GM21786 (cell line): ENCODE results near the gene SORCS2.

Experiments
- ATAC-seq: cut with Tn5 transposase; IDR thresholded peaks from one replicate; pipeline ENCODE4 v1.9.1; 2021; ENCODE audit not compliant: unreplicated experiment

Gene SORCS2

DNA sequence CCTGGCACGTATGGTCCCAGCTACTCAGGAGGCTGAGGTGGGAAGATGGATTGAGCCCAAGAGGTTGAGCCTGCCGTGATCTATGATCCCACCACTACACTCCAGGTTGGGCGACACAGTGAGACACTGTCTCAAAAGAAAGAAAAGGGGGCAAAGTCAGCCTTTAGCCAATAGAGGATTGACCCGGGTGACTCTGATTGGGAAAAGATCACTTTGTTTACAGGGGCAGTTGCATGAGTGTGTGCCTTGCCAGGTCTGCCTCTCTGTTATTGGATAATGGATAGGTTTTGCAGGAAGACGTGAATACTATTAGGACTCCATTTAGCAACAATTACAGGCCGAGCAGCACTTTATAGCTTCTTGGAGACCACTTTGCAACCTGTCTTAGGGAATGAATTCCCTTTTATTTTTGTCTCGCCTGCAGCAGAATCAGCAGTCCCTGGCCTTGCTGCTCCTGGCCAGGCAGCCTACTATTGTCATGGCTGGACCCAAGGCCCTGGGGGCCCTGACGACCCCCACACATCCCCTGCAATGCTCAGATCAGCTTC lies 345.6 kb downstream of the SORCS2 start:
- ATAC-seq, result no peak

DNA sequence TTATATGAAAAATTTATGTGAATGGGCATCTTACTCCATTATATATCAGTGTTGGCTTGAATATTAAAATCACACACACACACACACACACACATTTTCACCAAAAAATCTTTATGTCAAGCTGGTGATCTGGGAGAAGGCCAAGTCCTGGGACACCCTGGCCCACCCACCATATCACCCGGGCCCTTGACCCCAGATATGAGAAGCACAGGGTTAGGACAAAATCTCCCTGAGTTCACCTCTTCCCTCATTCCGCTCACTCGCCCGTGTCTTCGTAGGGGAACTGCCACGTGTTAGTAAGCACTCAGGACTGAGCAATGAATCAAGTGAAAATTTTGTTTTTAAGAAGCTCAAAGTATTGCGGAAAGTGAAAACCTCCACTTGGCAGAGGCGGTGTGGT lies 346.2 kb downstream of the SORCS2 start:
- ATAC-seq, result no peak

DNA sequence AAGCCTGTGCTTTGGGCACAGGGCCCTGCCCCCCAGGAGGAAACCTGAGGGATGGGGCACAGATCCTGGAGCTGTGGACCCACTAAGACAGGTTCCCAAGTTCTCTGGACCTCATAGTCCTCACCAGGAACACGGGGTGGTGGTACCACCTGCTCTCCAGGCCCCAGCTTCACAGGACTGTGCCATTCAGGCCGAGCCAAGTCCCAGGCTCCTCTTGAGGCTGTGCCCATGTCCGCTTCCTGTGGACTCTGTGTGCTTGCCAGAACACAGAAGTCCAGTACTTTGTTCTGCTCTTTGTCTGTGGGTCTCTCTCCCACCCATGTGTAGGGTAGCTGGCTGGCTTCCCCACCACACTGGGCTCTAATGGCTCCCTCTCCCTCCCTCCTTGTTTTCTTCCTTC lies 346.8 kb downstream of the SORCS2 start:
- ATAC-seq, result no peak

- ATAC-seq, result no peak
These were observed 347.3 kb downstream of the SORCS2 start for GRCh38 chr4:7539659-7540058.

DNA sequence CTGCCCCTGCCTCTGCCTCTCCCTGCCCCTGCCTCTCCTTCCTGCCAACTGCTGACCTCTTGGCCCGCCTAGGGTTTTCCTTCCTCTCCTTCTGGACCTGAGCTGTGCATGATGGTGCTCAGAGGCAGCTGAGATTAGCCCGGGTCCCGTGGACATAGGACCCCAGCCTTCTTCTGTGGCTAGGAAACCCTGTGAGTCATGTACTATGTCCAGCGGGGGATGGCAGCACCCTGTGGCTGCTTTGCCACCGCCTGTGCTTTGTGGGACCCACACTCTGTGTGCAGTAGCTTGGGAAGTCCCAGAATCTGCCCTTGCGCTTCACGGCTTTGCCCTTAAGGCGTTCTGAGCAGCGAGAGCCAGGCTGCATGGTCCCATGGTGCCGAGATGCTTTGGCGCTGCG lies 347.9 kb downstream of the SORCS2 start:
- ATAC-seq, result no peak

DNA sequence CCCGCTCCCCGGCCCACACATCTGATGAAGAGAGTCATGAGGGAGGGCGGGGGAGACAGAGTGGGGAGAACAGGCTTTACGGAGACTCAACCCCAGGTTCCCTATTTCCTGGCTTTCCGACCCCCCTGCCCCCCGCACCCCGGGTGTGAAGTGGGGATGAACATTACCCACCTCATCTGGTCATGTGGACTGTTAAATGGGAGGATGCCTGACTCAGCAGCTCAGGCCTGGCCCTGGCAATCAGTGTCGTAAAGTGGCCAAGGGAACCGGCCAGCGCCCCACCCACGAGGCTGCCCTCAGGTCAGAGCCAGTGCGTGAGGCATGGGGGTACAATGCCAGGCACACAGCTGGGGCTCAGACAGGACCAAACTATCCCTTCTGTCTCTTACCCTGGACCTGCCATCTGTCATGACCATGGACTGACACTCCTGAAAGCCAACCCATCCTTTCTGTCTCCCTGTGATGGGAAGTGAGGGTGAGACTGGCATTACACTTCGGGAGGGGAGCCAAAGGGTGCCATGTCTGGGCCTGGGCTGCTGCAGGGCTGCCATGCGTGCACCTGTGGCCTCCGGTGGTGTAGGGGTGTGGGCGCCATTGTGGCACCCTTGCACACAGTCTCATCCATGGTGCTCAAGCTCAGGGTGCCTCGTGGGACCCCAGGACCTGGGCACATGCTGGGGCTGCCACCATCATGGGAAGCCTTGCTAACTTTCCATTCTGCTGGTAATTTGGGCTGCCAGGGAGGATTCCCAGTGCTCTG lies 348.5 kb downstream of the SORCS2 start:
- no peak for ATAC-seq

DNA sequence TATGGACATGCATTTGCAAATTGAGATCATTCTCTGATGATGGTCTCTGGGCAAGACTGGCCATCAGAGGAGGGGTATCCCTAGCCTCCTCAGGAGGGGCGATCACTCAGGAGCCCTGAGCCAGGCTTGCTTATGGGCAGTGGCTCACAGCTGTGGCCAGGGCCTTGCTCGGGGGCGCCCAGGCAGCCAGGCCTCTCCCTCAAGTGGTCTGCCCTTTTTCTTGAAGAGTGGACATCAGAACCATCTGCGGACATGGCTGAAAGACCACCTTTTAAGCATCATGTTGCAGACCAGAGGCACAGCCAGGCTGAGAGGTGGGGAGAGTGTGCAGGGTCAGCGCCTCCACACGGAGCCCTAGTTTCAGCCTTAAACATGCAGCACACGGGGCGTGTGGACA lies 349.1 kb downstream of the SORCS2 start:
- ATAC-seq, result no peak

GRCh38 chr4:7542781-7543180 lies 350.4 kb downstream of the SORCS2 start:
- no peak for ATAC-seq

DNA sequence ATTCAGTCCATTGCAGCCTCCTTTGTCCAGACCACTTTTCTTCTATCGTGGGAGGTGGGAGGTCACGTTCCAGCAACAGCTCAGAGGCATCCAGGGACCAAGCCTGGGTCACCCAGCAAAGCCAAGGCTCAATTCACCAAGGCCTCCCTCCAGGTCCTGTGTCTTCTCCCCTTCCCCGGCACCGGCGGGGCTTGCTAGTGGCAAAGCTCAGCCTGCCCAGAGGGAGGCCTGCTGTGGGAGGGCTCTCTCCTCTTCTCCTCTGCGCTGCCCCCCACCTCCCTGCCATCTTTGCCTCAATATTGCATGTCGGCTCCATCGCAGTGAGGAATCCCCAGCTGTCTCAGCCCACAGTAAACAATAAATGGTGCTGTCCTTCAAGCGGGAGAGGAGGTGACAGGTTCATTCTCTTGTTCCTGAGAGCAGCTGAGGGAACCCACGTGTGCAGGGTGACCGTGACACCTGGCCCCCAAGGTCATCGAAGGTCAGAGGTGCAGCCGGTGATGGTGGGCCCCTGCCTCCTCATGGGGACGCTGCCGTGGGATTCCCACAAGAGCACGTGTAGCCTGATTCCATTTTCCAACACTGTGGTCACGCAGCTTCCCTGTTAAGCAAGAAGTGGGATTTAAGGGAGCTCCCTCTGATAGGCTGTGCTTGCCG lies 353.9 kb downstream of the SORCS2 start:
- no peak for ATAC-seq

GRCh38 chr4:7546809-7547367 lies 354.6 kb downstream of the SORCS2 start:
- ATAC-seq, result no peak

- no peak for ATAC-seq
These were observed 355.2 kb downstream of the SORCS2 start for GRCh38 chr4:7547368-7548040.

GRCh38 chr4:7549866-7550265 lies 357.5 kb downstream of the SORCS2 start:
- ATAC-seq, result no peak

GRCh38 chr4:7552466-7552865 lies 360.1 kb downstream of the SORCS2 start:
- no peak for ATAC-seq

- ATAC-seq, result no peak
These were observed 360.9 kb downstream of the SORCS2 start for GRCh38 chr4:7553280-7553679.

DNA sequence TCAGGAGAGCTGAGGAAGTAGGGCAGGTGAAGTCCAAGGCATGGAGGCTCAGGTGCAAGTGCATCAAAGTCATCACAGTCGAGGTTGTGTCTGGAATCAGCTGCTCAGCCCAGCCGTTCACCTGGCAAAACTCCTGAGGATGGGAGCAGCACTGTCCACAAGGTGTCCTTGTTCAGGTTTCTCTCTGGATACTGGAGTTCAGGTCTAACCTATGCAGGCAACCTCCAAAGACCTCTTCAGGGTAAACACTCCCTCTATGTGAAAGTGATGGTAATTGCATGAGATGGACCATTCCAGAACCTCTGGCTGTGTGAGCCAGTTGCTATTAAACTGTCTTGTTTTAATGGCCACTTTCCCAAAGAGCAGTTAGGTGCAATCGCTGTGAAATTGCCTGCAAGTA lies 362.6 kb downstream of the SORCS2 start:
- no peak for ATAC-seq

GRCh38 chr4:7556558-7556957 lies 364.2 kb downstream of the SORCS2 start:
- no peak for ATAC-seq

- ATAC-seq, result no peak
These were observed 365.1 kb downstream of the SORCS2 start for GRCh38 chr4:7557456-7557855.

DNA sequence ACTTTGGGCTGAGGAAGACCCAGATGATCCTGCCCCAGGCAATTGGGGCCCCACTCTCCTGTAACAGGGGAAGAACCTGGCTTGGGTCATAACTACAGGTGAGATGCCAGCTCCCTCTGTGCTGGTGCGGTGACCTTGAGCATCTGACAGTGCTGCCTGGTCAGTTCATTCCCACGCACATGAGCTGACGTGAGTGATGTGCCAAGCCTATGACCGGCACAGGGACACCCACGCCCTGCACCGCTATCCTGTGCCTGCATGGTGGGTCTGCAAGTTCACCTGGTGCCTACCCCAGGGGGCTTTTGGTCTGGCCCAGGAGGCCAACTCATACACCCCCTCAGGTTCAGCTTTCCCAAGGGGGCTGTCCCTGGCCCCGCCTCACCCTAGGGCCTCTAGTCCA lies 366.1 kb downstream of the SORCS2 start:
- no peak for ATAC-seq

GRCh38 chr4:7559316-7559715 lies 367.0 kb downstream of the SORCS2 start:
- no peak for ATAC-seq

DNA sequence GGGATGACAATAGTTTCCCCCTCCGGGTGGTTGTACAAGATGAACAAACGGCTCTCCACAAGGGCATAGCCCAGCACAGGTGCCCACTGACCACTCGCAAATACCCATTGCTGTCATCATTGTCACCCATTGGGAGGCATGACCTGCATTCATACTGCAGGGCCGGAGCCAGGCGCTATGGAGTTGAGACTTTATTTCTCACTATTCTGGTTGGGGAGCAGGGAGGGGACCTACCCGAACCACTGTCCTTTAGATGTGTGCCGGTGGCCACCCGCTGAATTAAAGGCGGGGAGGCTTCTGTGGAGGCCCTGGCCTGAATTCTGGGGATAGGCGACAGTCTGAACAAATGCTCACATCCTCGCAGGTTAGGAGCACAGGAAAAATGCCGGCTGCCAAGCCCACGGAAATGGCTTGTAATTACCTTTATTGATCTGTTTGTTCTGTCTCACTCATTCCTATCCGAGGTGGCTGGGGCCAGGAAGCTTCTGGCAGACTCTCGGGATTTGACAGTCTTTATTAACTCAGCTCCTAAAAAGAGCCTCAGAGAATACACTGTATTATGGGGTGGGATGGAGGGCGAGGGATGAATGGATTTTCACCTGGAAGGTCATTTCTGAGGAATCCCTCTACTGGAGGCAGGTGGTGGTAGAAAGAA lies 367.5 kb downstream of the SORCS2 start:
- no peak for ATAC-seq

DNA sequence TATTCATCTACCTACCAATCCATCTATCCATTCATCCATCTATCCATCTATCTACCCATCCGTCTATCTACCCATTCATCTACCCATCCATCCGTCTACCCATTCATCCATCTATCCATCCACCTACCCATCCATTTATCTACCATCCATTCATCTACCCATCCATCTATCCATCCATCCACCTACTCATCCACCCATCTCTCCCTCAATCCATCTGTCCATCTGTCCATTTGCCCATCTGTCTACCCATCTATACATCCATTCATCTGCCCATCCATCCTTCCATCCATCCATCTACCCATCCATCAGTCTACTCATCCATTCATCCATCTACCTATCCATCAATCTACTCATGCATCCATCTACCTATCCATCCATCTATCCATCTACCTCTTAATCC lies 369.2 kb downstream of the SORCS2 start:
- no peak for ATAC-seq
